ENCODE data around the gene PDE11A. TPM values are rescaled to one million over a fixed set of nuclear protein-coding genes. Genes with fewer than 3 reads are reported as not detected.
A peak's percentile ranks its signal among the peaks of the same experiment; 100 is the strongest.

PDE11A gene
- polyA plus RNA-seq, 6 donors from 2014 or later: not detected

GRCh38 chr2:177616731-177617130 lies 455.8 kb downstream of the PDE11A start:
- H3K36me3 Mint-ChIP-seq: no peaks in the 10 kb centered on the region
- no peaks in the 10 kb centered on the region for H3K9me3 Mint-ChIP-seq
- no peak for DNase-seq
- H3K4me1 Mint-ChIP-seq: peaks cover 4 to 8% (median 7%) of the 10 kb centered on the region in 3 donors
- H3K4me3 Mint-ChIP-seq: peak overlapping the region in 1 of 8 donors; percentile 61
- H3K27ac Mint-ChIP-seq: peak overlapping the region in 3 of 6 donors; percentile 18 to 31 (median 28)
- H3K27me3 Mint-ChIP-seq: peaks cover 0 to 4% (median 0%) of the 10 kb centered on the region in 3 donors
- no peak for ATAC-seq (ENCODE audit: low read depth in 2 of 2)

- H3K4me3 Mint-ChIP-seq: peak overlapping the region in 1 of 8 donors; percentile 61
- no peaks in the 10 kb centered on the region for H3K36me3 Mint-ChIP-seq
- H3K9me3 Mint-ChIP-seq: no peaks in the 10 kb centered on the region
- no peaks in the 10 kb centered on the region for H3K27me3 Mint-ChIP-seq
- DNase-seq (no peak), ATAC-seq (ENCODE audit: low read depth in 2 of 2) (no peak)
- H3K4me1 Mint-ChIP-seq: peaks cover 4 to 8% (median 7%) of the 10 kb centered on the region in 3 donors
- H3K27ac Mint-ChIP-seq: peak overlapping the region in 2 of 6 donors; percentile 18 to 31
Measured at GRCh38 chr2:177616066-177616465, 456.5 kb downstream of the PDE11A start.

- Mint-ChIP-seq H3K27ac (no peak overlapping the region), H3K4me3 (no peak overlapping the region), H3K9me3 (peaks cover 0 to 7% (median 2%) of the 10 kb centered on the region in 7 donors), H3K36me3 (peaks cover 4 to 12% of the 10 kb centered on the region in 2 donors), H3K27me3 (peaks cover 0 to 9% (median 4%) of the 10 kb centered on the region in 3 donors), H3K4me1 (no peaks in the 10 kb centered on the region)
- DNase-seq: no peak
- no peak for ATAC-seq (ENCODE audit: low read depth in 2 of 2)
Measured at GRCh38 chr2:177612659-177613058, 459.9 kb downstream of the PDE11A start.

- Mint-ChIP-seq H3K27me3 (peaks cover 0 to 13% (median 8%) of the 10 kb centered on the region in 3 donors), H3K27ac (no peak overlapping the region), H3K4me1 (no peaks in the 10 kb centered on the region), H3K36me3 (peaks cover 4 to 16% of the 10 kb centered on the region in 2 donors), H3K9me3 (peaks cover 0 to 7% (median 3%) of the 10 kb centered on the region in 7 donors), H3K4me3 (no peak overlapping the region)
- DNase-seq (no peak), ATAC-seq (ENCODE audit: low read depth in 2 of 2) (no peak)
Measured at GRCh38 chr2:177611310-177611886, 461.2 kb downstream of the PDE11A start.

- Mint-ChIP-seq H3K36me3 (peaks cover 4 to 16% of the 10 kb centered on the region in 2 donors), H3K9me3 (peaks cover 0 to 7% (median 3%) of the 10 kb centered on the region in 7 donors), H3K4me3 (no peak overlapping the region), H3K27ac (no peak overlapping the region), H3K4me1 (no peaks in the 10 kb centered on the region), H3K27me3 (peaks cover 0 to 13% (median 8%) of the 10 kb centered on the region in 3 donors)
- DNase-seq (no peak), ATAC-seq (ENCODE audit: low read depth in 2 of 2) (no peak)
Measured at GRCh38 chr2:177610813-177611212, 461.8 kb downstream of the PDE11A start.

- Mint-ChIP-seq H3K4me1 (no peaks in the 10 kb centered on the region), H3K4me3 (no peak overlapping the region), H3K27ac (no peak overlapping the region), H3K27me3 (peaks cover 0 to 13% (median 8%) of the 10 kb centered on the region in 3 donors), H3K36me3 (peaks cover 4 to 16% of the 10 kb centered on the region in 2 donors), H3K9me3 (peaks cover 0 to 7% (median 3%) of the 10 kb centered on the region in 7 donors)
- no peak for DNase-seq
- no peak for ATAC-seq (ENCODE audit: low read depth in 2 of 2)
Measured at GRCh38 chr2:177606636-177607035, 465.9 kb downstream of the PDE11A start.

- peaks cover 0 to 13% (median 13%) of the 10 kb centered on the region in 3 donors for H3K27me3 Mint-ChIP-seq
- H3K27ac Mint-ChIP-seq: no peak overlapping the region
- no peak overlapping the region for H3K4me3 Mint-ChIP-seq
- DNase-seq: no peak
- peaks cover 0 to 17% (median 3%) of the 10 kb centered on the region in 7 donors for H3K9me3 Mint-ChIP-seq
- H3K36me3 Mint-ChIP-seq: peaks cover 4 to 16% of the 10 kb centered on the region in 2 donors
- H3K4me1 Mint-ChIP-seq: no peaks in the 10 kb centered on the region
- no peak for ATAC-seq (ENCODE audit: low read depth in 2 of 2)
Measured at GRCh38 chr2:177604271-177605065, 468.1 kb downstream of the PDE11A start.

- DNase-seq: no peak
- H3K36me3 Mint-ChIP-seq: peaks cover 0 to 9% of the 10 kb centered on the region in 2 donors
- H3K27me3 Mint-ChIP-seq: peaks cover 0 to 14% (median 7%) of the 10 kb centered on the region in 3 donors
- peak overlapping the region in 1 of 6 donors; percentile 28 for H3K27ac Mint-ChIP-seq
- no peak overlapping the region for H3K4me3 Mint-ChIP-seq
- H3K9me3 Mint-ChIP-seq: peaks cover 0 to 10% (median 0%) of the 10 kb centered on the region in 7 donors
- H3K4me1 Mint-ChIP-seq: no peaks in the 10 kb centered on the region
- ATAC-seq (ENCODE audit: low read depth in 2 of 2): no peak
Measured at GRCh38 chr2:177603768-177604167, 468.8 kb downstream of the PDE11A start.

- Mint-ChIP-seq H3K4me3 (no peak overlapping the region), H3K36me3 (peaks cover 0 to 9% of the 10 kb centered on the region in 2 donors), H3K27ac (peak overlapping the region in 1 of 6 donors; percentile 63), H3K27me3 (peaks cover 0 to 14% (median 7%) of the 10 kb centered on the region in 3 donors), H3K9me3 (peaks cover 0 to 10% (median 0%) of the 10 kb centered on the region in 7 donors), H3K4me1 (no peaks in the 10 kb centered on the region)
- ATAC-seq (ENCODE audit: low read depth in 2 of 2) (no peak), DNase-seq (no peak)
Measured at GRCh38 chr2:177603181-177603580, 469.4 kb downstream of the PDE11A start.

- Mint-ChIP-seq H3K4me3 (no peak overlapping the region), H3K27ac (peak overlapping the region in 1 of 6 donors; percentile 21), H3K27me3 (peaks cover 0 to 10% (median 4%) of the 10 kb centered on the region in 3 donors), H3K9me3 (peaks cover 0 to 10% (median 0%) of the 10 kb centered on the region in 7 donors), H3K4me1 (no peaks in the 10 kb centered on the region), H3K36me3 (peaks cover 0 to 4% of the 10 kb centered on the region in 2 donors)
- ATAC-seq (ENCODE audit: low read depth in 2 of 2) (no peak), DNase-seq (no peak)
Measured at GRCh38 chr2:177602611-177603164, 469.9 kb downstream of the PDE11A start.

- peaks cover 0 to 10% (median 0%) of the 10 kb centered on the region in 7 donors for H3K9me3 Mint-ChIP-seq
- ATAC-seq (ENCODE audit: low read depth in 2 of 2) (no peak), DNase-seq (no peak)
- H3K36me3 Mint-ChIP-seq: no peaks in the 10 kb centered on the region
- H3K27me3 Mint-ChIP-seq: peaks cover 0 to 6% (median 0%) of the 10 kb centered on the region in 3 donors
- H3K4me1 Mint-ChIP-seq: no peaks in the 10 kb centered on the region
- no peak overlapping the region for H3K27ac Mint-ChIP-seq
- H3K4me3 Mint-ChIP-seq: no peak overlapping the region
Measured at GRCh38 chr2:177600917-177601316, 471.7 kb downstream of the PDE11A start.

GRCh38 chr2:177599956-177600355 lies 472.6 kb downstream of the PDE11A start:
- no peaks in the 10 kb centered on the region for H3K4me1 Mint-ChIP-seq
- H3K27ac Mint-ChIP-seq: no peak overlapping the region
- DNase-seq (no peak), ATAC-seq (ENCODE audit: low read depth in 2 of 2) (no peak)
- H3K4me3 Mint-ChIP-seq: no peak overlapping the region
- peaks cover 0 to 10% (median 0%) of the 10 kb centered on the region in 7 donors for H3K9me3 Mint-ChIP-seq
- peaks cover 0 to 6% (median 0%) of the 10 kb centered on the region in 3 donors for H3K27me3 Mint-ChIP-seq
- no peaks in the 10 kb centered on the region for H3K36me3 Mint-ChIP-seq

GRCh38 chr2:177599139-177599688 lies 473.4 kb downstream of the PDE11A start:
- H3K27me3 Mint-ChIP-seq: peaks cover 0 to 6% (median 0%) of the 10 kb centered on the region in 3 donors
- H3K4me3 Mint-ChIP-seq: no peak overlapping the region
- H3K9me3 Mint-ChIP-seq: peaks cover 0 to 10% (median 0%) of the 10 kb centered on the region in 7 donors
- H3K36me3 Mint-ChIP-seq: no peaks in the 10 kb centered on the region
- no peak overlapping the region for H3K27ac Mint-ChIP-seq
- DNase-seq (no peak), ATAC-seq (ENCODE audit: low read depth in 2 of 2) (no peak)
- no peaks in the 10 kb centered on the region for H3K4me1 Mint-ChIP-seq

All from naive B cell (primary cell).